Stimulated activated CD4-positive, alpha-beta T cell treated with anti-CD3 and anti-CD28 coated beads, Interleukin-4, amount 100 ng/mL, for 48 hours (primary cell): ENCODE data around the gene MBTD1.
"Not testable (repeated sequence)": the region's sequence is repeated elsewhere in the genome, so short reads cannot be mapped to it uniquely, and the experiment has no call there.

ENCODE experiments used
- DNase-seq, 2 donors: peaks; one replicate each; pipeline ENCODE4 v3.0.0-alpha.2; 2020; ENCODE audit warnings: low read depth in 2 of 2

Gene MBTD1

DNA sequence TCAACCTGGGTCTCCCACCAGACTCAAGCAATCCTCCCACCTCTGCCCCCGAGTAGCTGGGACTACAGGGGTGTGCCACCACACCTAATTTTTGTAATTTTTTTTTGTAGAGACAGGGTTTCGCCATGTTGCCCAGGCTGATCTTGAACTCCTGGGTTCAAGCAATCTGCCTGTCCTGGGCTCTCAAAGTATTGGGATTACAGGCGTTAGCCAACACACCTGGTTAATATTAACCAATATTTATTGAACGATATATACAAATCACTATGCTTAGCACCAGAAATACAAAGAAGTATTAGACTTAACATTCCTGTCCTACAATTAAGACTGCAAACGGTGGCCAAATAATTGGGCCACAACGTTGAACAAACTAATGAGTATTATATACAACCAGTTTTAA, 4.2 kb downstream of the MBTD1 start:
- no peak for DNase-seq

DNA sequence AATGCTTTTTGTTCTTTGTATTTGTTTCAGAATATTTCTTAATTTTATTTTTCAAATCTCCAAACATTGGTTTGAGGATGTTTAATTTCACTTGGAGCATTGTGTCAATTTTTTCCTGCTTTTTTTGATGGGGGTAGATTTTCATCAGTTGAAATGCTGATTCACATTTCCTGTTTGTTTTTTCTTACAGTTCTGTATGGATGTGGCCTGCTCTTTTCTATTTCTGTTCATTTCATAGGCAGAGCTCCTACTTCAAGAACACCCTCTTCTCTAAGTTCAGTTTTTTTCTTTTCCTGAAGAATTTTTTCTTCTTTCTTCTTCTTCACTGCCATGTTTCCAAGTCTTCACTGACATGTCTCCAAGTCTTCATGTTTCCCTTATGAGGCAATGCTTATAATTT, 8.8 kb downstream of the MBTD1 start:
- no peak for DNase-seq

DNA sequence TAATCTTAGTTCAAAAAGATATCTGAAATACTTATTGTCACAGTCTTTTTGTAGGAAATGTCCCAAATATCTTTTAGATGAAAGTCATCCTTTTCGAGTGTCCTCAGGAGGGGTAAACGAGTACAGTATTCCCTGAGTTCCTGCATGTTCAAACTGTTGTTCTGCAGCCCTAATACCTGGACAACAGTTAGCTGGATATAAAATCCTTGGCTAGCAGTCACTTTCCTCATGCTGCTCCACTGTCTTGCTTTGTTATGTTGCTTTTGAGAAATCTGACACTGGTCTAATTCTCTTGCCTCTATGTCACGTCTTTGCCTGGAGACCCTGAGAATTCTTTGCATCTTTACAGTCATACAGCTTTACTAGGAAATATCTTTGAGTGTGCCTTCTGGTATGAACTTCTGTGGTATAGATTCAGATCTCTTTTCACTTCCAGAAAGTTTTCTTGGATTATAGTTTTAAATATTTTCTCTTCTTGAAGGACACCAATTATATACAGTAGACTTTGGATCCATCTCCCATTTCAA, 9.5 kb downstream of the MBTD1 start:
- DNase-seq: no peak

DNA sequence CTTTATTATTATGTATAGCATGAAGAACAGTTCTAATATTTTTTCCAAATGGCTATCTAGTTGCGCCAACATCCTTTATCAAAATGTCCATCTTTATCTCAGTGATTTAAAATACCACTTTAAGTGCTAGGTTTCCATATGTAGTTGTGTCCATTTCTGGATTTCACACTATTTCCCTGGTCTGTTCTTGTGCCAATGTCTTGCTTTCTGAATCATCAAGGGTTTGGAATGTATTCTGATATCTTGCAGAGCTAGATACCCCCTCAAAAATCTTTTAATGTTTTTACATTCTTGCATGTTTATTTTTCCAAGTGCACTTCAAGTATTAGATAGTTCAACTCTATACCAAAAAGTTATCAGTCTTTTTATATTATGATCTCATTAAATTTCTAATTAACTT, 14.3 kb downstream of the MBTD1 start:
- no peak for DNase-seq

DNA sequence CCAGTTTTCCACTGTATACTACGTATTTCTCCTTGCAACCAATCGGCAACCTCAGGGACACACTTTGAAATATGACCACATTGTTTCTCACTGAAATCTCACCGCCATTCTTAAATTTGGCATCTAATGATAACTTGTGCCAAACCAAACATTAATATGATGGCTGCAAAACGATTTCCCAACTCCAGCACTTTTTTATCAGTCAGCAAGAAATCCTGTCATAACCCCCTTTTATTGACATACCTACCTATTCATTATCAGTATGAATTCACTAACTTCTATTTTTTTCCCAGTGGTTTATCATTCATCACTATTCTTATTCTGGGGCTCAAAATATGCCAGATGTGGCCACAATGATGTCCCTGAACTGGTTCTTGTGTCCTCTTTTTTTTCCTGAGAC, 15.8 kb downstream of the MBTD1 start:
- no peak for DNase-seq

DNA sequence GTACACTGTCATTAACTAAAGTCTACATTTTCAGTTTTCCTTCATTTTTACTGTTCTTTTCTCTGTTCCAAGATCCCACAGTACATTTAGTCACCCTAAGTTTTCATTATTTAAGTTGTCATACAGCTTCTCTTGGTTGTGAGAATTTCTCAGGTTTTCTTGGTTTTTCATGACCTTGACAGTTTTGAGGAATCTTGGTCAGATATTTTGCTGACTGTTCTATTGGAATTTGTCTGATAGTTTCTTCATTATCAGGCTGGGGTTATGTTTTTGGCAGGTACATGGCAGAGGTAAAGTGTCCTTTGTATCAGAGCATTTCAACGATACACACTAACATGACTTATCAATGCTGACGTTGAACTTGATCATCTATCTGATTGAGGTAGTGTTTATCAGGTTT, 19.6 kb downstream of the MBTD1 start:
- no peak for DNase-seq

DNA sequence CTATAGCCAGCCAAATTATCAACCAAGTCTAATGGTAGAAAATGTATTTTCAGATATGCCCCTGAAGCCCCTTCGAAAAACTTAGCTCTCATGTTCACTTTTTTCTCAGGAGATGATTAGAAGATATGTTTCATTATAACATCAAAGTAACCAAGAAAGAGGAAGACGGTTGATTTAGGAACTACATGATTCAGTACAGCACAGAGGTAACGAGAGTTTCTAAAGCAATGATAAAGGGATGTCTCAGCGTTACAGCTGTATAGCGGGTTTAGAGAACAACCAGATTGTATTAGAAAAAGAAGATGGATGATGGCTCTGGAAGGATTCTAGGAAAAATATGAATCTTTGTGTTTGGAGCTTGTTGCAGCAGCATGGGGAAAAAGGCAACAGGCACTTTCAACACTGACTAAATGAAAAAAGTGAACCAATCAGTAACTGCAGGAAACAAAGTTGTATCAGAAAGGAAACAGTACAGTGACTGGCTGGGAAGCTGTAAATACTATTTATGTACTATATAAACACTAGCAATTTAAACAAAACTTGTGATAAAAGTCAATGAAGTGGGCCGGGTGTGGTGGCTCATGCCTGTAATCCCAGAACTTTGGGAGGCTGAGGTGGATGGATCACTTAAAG, 21.5 kb downstream of the MBTD1 start:
- no peak for DNase-seq

DNA sequence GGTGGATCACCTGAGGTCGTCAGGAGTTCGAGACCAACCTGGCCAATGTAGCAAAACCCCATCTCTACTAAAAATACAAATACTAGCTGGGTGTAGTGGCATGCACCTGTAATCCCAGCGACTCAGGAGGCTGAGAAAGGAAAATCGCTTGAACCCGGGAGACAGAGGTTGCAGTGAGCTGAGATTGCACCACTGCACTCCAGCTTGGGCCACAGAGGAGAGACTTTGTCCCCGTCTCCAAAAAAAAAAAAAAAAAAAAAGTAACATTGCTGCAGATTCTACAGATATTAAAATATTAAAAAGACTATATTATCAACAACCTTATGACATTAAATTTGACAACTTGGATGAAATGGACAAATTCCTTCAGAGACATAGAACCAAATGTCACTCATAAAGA, 25.7 kb downstream of the MBTD1 start:
- DNase-seq: no peak

DNA sequence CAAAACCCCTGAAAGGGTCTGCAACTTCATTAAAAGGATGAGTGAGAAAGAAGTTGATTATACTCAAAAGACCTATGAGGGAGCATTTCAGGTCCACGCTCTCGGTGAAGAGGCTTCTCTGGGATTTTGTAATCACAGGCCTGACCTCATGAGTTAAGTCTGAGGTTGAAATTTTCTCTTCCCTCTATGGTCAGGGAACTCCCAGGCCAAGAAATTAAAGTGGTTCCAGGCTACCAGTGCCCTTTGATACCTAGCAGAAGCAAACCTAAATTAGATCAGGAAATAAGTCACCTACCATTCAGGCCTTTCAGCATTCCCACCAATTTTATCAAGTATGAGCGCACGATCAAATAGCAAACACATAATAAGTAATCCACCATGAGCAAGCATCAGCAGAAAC, 27.9 kb downstream of the MBTD1 start:
- DNase-seq: no peak

DNA sequence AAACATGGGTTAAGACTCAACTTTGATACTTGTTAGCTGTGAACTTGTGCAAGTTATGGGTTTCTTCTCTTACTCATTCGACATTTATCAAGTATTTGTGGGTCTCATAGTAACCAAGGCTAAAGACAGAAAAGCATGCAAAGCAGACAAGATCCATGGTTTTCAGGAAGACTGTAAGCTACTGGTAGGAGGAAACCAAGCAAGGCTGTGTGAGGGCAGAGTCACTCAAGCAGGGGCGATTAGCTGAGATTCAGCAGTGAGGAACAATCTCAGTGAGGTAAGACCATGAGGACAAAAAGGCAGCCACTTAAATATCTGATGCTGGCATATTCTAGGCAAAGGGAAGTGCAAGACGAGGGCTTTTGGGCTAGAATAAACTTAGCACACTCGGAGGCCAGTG, 29.5 kb downstream of the MBTD1 start:
- DNase-seq: no peak

DNA sequence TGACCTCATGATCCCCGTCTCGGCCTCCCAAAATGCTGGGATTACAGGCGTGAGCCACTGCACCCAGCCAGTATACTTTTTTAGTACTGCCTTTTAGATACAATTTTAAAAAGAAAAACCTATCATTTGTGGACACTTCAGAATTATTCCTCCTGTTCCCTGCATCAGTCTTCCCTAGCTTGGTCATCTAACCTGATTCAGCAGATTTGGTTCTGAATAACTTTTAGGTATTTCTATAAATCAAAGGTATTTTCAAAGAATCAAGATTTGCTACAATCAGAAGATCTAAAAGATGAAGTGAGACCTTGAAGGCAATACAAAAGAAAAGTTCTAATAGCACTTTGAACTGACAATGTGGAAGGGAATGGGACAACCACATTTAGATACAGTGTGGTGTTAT, 30.0 kb downstream of the MBTD1 start:
- no peak for DNase-seq

DNA sequence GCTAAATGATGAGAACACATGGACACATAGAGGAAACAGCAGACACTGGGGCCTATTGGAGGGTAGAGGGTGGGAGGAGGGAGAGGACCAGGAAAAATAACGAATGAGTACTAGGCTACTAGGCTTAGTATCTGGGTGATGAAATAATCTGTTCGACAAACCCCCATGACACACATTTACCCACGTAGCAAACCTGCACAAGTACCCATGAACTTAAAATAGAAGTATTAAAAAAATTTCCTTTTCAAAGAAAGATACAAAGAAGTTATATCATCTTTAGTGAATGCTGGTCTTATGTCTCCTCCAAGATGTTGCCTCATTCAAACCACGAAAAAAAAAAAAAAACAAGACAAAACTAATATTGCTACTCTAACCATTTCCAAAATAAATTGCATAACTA, 31.7 kb downstream of the MBTD1 start:
- no peak for DNase-seq

DNA sequence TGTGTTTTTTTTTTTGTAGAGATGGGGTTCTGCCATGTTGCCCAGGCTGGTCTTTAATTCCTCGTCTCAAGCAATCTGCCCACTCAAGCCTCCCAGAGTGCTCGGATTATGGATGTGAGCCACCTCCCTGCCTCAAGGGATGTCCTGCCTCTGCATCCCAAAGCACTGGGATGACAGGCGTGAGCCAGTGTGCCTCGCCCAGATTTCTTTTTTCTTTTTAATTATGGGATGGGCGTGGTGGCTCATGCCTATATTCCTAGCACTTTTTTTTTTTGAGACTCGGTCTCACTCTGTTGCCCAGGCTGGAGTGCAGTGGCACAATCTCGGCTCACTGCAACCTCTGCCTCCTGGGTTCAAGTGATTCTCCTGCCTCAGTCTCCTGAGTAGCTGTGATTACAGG, 34.3 kb downstream of the MBTD1 start:
- not testable (repeated sequence) for DNase-seq

DNA sequence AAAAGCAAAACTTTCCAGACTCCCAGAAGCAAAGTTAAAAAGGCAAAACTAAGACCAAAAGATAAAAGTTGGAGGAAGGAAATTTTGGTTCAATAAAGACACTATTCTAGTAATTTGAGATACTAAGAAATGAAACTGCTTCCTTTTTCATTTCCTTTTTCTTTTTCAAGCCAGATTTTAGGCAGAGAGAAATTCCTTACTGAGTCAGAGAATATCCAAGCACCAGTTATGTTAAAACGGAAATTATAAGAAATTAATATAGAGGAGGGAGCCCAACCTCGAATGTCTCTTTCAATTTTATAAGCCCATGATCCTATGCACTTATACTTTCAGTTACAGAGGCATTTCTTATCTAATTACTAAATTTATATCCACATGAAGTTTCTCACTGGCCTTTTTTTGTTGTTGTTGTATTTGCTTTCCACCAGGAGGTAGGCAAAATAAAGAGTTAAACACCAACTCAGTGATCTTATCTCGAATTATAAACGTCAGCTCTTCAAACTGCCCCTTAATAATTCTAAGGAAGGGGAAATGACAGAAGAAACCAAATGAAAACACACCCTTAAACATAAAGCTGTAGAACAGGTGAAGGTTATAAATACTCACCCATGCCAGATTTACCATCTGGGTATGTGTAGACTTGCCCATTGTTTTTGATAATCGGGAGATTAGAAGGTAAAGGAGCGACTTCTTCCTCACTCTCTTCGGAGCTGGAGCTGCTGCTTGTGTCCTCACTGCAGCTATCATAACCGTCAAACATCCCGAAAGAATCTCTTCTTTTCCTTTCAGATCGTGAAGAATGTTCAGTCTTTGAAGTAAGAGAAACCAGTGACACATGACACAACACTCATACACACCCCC, 35.2 kb downstream of the MBTD1 start:
- DNase-seq: no peak

DNA sequence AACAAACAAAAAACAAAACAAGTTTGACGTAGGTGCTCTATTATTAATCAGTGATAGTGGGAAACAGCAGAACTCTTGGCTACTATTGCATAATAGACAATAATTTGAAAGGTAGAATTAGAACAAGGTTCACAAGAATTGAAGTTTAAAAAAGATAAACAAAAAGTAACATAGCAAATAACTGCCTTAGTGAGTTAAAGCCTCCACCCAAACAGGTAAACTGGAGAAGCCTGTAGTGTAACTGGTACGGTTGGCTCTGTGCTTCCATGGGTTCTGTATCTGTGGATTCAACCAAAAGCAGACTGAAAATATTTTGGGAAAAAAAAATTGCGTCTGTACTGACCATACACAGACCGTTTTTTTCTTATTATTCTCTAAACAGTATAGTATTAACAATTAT, 38.5 kb downstream of the MBTD1 start:
- DNase-seq: no peak

DNA sequence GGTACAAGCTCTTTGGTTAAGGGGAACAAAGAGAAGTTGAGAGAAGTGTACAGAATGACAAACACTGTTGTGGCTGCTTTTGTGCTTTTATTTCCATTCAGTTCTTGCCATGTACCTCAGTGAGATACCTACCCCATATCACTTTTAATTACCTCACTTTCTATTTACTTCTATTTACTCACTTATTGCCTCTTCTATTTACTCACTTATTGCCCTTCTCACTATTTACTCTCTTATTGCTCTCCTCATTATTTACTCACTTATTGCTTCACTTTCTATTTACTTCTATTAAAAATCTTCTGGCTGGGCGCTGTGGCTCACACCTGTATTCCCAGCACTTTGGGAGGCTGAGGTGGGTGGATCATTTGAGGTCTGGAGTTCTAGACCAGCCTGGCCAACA, 41.9 kb downstream of the MBTD1 start:
- no peak for DNase-seq

DNA sequence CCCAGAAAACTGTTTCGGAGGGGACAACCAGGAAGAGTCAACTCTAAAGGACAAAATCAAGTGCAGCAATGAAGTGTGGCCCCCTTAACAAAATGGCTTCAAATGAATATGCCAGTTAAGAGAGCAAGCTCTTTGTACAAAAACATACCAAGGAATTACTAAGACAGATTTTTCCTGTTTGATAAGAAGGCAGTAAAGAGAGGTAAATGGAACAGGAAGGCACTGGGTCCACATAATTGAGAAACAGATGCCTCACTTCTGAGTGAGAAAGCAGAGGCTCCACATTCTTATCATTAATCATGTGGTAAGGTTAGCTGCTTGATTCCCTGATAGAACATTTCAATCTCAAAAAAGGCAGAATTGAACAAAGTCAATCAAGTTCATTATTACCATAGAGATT, 44.9 kb downstream of the MBTD1 start:
- DNase-seq: no peak

DNA sequence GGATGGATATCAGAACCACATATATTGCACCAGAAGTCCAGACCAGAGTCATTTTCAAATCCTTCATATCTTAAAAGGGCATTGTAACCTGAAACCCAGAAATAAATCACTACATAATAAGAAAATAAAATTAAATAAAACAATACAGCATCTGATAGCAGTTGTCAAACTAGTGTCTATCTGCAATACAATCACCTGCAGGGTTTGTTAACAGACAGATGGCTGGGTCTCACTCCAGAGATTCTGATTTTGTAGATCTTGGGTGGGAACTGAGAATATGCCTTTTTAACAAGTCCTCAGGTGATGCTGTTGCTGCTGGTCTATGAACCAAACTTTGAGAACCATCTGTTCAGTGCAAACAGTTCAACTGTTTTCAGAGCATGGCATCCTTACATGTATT, 56.0 kb downstream of the MBTD1 start:
- no peak for DNase-seq

DNA sequence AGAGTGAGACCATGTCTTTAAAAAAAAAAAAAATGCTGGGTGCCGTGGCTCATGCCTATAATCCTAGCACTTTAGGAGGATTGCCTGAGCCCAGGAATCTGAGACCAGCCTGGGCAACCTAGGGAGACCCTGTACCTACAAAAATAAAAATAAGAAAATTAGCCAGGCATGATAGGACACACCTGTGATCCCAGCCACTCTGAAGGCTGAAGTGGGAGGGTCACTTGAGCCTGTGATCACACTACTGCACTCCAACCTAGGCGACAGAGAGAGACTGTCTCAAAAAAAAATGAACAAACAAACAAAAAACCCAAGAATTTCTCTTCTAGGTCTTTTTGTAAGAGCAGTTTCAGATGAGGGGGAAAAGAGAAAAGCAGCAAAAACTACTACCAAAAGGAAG, 59.0 kb downstream of the MBTD1 start:
- no peak for DNase-seq

DNA sequence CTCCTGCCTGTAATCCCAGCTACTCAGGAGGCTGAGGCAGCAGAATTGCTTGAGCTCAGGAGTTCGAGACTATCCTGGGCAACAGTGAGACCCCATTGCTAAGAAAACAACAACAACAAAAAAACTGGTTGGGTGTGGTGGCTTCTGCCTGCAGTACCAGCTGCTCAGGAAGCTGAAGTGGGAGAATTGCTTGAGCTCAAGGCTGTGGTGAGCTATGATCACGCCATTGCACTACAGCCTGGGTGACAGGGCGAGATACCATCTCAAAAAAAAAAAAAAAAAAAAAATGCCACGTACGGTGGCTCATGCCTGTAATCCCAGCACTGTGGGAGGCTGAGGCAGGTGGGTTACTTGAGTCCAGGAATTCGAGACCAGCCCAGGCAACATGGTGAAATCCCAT, 59.6 kb downstream of the MBTD1 start:
- DNase-seq: no peak

DNA sequence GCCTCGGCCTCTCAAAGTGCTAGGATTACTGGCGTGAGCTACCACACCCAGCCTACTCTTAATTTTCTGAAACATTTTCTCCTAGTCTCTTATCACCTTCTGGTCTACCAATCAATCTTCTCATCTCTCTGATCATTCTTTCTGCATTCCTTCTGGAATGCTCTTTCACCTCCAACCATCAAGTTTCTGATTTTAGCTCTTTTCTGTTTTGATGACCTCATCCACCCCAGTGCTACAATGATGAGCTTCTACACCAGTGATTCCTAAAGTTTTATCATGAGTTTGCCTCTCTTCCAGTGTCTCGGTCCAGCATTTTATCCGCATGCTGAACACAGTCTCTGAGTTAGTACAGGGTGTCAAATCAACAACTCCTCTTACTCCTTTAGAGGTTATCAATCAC, 62.1 kb downstream of the MBTD1 start:
- no peak for DNase-seq

DNA sequence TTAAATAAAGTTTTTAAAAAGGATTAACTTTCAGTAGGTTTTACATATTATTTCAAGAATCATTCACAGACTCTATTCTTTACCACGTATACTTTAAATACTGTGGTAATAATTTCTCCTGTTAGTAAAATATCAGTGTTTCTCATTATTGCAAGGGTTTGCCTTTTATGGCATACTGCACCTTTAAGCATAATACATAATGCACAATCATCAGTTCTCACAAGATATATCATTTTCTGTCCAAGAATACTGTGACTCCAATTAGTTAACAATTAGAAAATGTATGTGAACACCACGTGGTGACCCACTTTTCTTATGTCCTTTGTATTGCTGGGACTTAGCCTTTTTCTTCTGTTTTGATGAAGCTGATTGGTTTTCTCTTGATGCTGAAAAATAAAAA, 68.0 kb downstream of the MBTD1 start:
- DNase-seq: no peak

DNA sequence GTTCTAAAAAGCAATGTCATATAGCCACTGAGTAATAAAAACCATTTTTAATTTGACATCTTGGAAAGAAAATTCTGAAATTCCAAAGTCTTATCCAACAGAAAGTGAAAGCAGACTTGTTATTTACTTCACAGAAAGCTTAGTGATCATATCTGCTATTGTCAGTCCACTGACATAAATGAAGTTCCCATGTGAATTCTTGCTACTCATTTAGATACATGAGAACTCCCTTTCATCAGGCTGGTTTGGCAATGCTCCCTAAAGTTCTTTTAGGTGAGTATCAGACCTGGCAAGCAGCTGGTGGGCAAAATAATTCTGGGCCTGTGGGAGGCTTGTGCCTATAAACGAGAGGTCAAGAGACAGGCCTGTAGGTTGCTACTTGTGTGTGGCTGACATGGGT, 70.2 kb downstream of the MBTD1 start:
- no peak for DNase-seq
